GM12878 (cell line): Measurements from ENCODE around the gene P3H2. TPM values are rescaled to one million over a fixed set of nuclear protein-coding genes. Genes with fewer than 3 reads are reported as not detected.

Experiments
- ATAC-seq: fragments of 200-7000 bp; cut with Tn5 transposase; 3 replicates; pipeline ENCODE4 v1.9.1; 2020; ENCODE audit warnings: mild to moderate bottlenecking, moderate library complexity
- BruUV-seq: library from RNA; stranded (reverse); fragments of 400-500 nt; replicated peaks from 2 replicates; lab custom pipeline; 2021; lab: Mats Ljungman, UMichigan
- CTCF ChIA-PET: fragments of 300-600 bp; sonication (Branson Sonifier 250); formaldehyde crosslinking; extraction: SDS; loops from one replicate; lab custom pipeline; 2021; ENCODE audit warnings: inconsistent platforms; lab: Yijun Ruan, JAX
- POLR2A ChIA-PET: fragments of 350-600 bp; formaldehyde crosslinking; extraction: SDS; loops from one replicate; lab custom pipeline; 2021; ENCODE audit warnings: inconsistent platforms; lab: Charles Lee
- RAD21 ChIA-PET: fragments of 300-600 bp; sonication (Branson Sonifier 250); formaldehyde crosslinking; loops from one replicate; lab custom pipeline; 2023; ENCODE audit warnings: antibody characterized with exemption; ENCODE audit not compliant: unreplicated experiment; lab: Charles Lee
- SMC1A ChIA-PET: fragments of 300-600 bp; sonication (Branson Sonifier 250); formaldehyde crosslinking; loops from one replicate; lab custom pipeline; 2023; ENCODE audit not compliant: unreplicated experiment, uncharacterized antibody; lab: Charles Lee
- DNase-seq: peaks from one replicate; pipeline ENCODE4 v3.0.0-alpha.2; 2011; ENCODE audit warnings: low read depth, low spot score
- FAIRE-seq: peaks from 3 replicates; lab custom pipeline; 2011; peaks lifted over from hg19 to GRCh38; lab: Jason Lieb, UNC
- H2AFZ ChIP-seq: 2 replicates; pipeline ENCODE4 v1.6.0; 2011; ENCODE audit warnings: low read depth, low read length, control low read depth; ENCODE audit not compliant: control insufficient read depth
- H3K27ac ChIP-seq: 2 replicates; pipeline ENCODE4 v1.5.1; 2011; ENCODE audit warnings: control low read depth; ENCODE audit not compliant: control insufficient read depth, insufficient read depth
- H3K27me3 ChIP-seq, 2 experiments: replicated peaks in 1 of 2; 2 replicates each; pipeline versions ENCODE4 v1.6.0 to v1.6.1; 2011; ENCODE audit warnings: low read length in 1 of 2; ENCODE audit not compliant: control insufficient read depth in 2 of 2, insufficient read depth in 2 of 2
- H3K36me3 ChIP-seq, 2 experiments: 2 replicates each; pipeline ENCODE4 v1.5.1; 2011; ENCODE audit warnings: low read length in 1 of 2; ENCODE audit not compliant: control insufficient read depth in 2 of 2, insufficient read depth in 2 of 2
- H3K4me1 ChIP-seq: 2 replicates; pipeline ENCODE4 v1.6.1; 2011; ENCODE audit warnings: mild to moderate bottlenecking, low read length, moderate library complexity, mixed read lengths; ENCODE audit not compliant: control insufficient read depth, insufficient read depth
- H3K4me2 ChIP-seq: 2 replicates; pipeline ENCODE4 v1.6.0; 2011; ENCODE audit warnings: control low read depth; ENCODE audit not compliant: control insufficient read depth, insufficient read depth
- H3K4me3 ChIP-seq: fragments of 200-600 bp; sonication (generic); 2 replicates; pipeline ENCODE4 v1.5.1; 2016
- H3K79me2 ChIP-seq: 2 replicates; pipeline ENCODE4 v1.6.0; 2011; ENCODE audit warnings: low read length; ENCODE audit not compliant: control insufficient read depth, insufficient read depth
- H3K9ac ChIP-seq: 2 replicates; pipeline ENCODE4 v1.8.0; 2011; ENCODE audit warnings: low read length, control low read depth, mixed read lengths; ENCODE audit not compliant: control insufficient read depth, insufficient read depth
- H3K9me3 ChIP-seq: replicated peaks from 3 replicates; pipeline ENCODE4 v1.5.1; 2011; ENCODE audit warnings: mild to moderate bottlenecking, low read length; ENCODE audit not compliant: control insufficient read depth, insufficient read depth
- H4K20me1 ChIP-seq: 2 replicates; pipeline ENCODE4 v1.6.0; 2011; ENCODE audit not compliant: control insufficient read depth, insufficient read depth
- BACH1 ChIP-seq: fragments of 450-650 bp; IDR thresholded peaks from 2 replicates; pipeline ENCODE4 v1.6.1; 2017; ENCODE audit warnings: mild to moderate bottlenecking, borderline replicate concordance
- BCLAF1 ChIP-seq: fragments of 450-650 bp; IDR thresholded peaks from 2 replicates; pipeline ENCODE4 v1.6.1; 2017; ENCODE audit warnings: antibody characterized with exemption, mild to moderate bottlenecking, moderate library complexity
- CBX5 ChIP-seq: sonication (generic); IDR thresholded peaks from 2 replicates; pipeline ENCODE4 v1.6.1; 2016; ENCODE audit warnings: low read depth, moderate library complexity, mild to moderate bottlenecking, inconsistent platforms
- CHD1 ChIP-seq: IDR thresholded peaks from 2 replicates; pipeline ENCODE4 v1.6.1; 2012; ENCODE audit warnings: low read depth, low read length, improper control_type of control experiment
- HDGF ChIP-seq: fragments of 450-650 bp; IDR thresholded peaks from 2 replicates; pipeline ENCODE4 v1.6.1; 2016; ENCODE audit warnings: antibody characterized with exemption
- IRF3 ChIP-seq: fragments of 450-650 bp; IDR thresholded peaks from 2 replicates; pipeline ENCODE4 v1.6.1; 2014; ENCODE audit warnings: mild to moderate bottlenecking
- IRF4 ChIP-seq: IDR thresholded peaks from 2 replicates; pipeline ENCODE4 v1.6.1; 2011; ENCODE audit warnings: low read depth, low read length
- LARP7 ChIP-seq: fragments of 450-650 bp; IDR thresholded peaks from 2 replicates; pipeline ENCODE4 v1.6.1; 2017; ENCODE audit warnings: mild to moderate bottlenecking
- NBN ChIP-seq: fragments of 450-650 bp; IDR thresholded peaks from 2 replicates; pipeline ENCODE4 v1.6.1; 2016
- PAX8 ChIP-seq: fragments of 450-650 bp; IDR thresholded peaks from 2 replicates; pipeline ENCODE4 v1.6.1; 2017; ENCODE audit warnings: mild to moderate bottlenecking, moderate library complexity
- POLR2AphosphoS5 ChIP-seq: IDR thresholded peaks from 2 replicates; pipeline ENCODE4 v1.6.1; 2011; ENCODE audit warnings: mild to moderate bottlenecking, low read length, inconsistent platforms
- WRNIP1 ChIP-seq: IDR thresholded peaks from 2 replicates; pipeline ENCODE4 v1.6.1; 2011; ENCODE audit warnings: low read depth, low read length, improper control_type of control experiment, borderline replicate concordance
- WGBS: methylation state at CpG from one replicate; pipeline ENCODE4 v1.1.6; 2016; ENCODE audit warnings: low lambda C conversion rate; ENCODE audit not compliant: insufficient replicate concordance, insufficient coverage; ENCODE audit errors: missing lambda C conversion rate; 5-methylcytosine and 5-hydroxymethylcytosine counted together
- in situ Hi-C: fragments of 300-500 bp; cut with MboI; formaldehyde crosslinking; loops from 9 replicates; pipeline ENCODE4 v1.14.3; 2018; ENCODE audit warnings: mixed read lengths
- intact Hi-C: fragments of 100-400 bp; cut with micrococcal nuclease; formaldehyde crosslinking; loops from one replicate; pipeline ENCODE4 v1.14.2; 2022; ENCODE audit not compliant: unreplicated experiment
- polyA plus RNA-seq, 11 experiments: library from polyadenylated mRNA; depleted of rRNA in 4 of 11; unstranded in 6 of 11; stranded (reverse) in 5 of 11; fragments of >200 nt; fragmentation: Nextera tagmentation in 4 of 11; fragmentation: Illumina TruSeq in 1 of 11; extraction: Ambion mirVana in 4 of 11; extraction: Trizol in 1 of 11; gene quantifications; 1 replicate in 1 of 11; 2 replicates in 10 of 11; pipeline versions ENCODE4 v1.2.1 to v1.2.3, GENCODE V29; 2011 to 2016; ENCODE audit warnings: inconsistent platforms in 2 of 11, missing spikeins in 2 of 11, low read depth in 1 of 11
- total RNA-seq, 4 experiments: library from RNA; depleted of rRNA in 3 of 4; stranded (reverse); fragments of >200 nt in 3 of 4; fragmentation: Illumina TruSeq in 1 of 4; extraction: Trizol in 1 of 4; gene quantifications; 2 replicates each; pipeline versions ENCODE4 v1.2.1 to v1.2.3, GENCODE V29; 2013 to 2021

P3H2 gene
- total and polyA plus RNA-seq, 10 of the 15 experiments (the other 5 are each of a cell fraction or from before 2014, with no cell fraction given), result 27.0 to 97.6 (median 83.2) TPM

GRCh38 chr3:190003068-190003467, 117.6 kb downstream of the P3H2 start:
- H3K9me3 ChIP-seq, result no peaks in the 10 kb centered on the region
- H3K4me1 ChIP-seq, result no peaks in the 10 kb centered on the region
- H3K27ac ChIP-seq, result no peak overlapping the region
- in situ Hi-C loops, result no loop called here
- CTCF ChIA-PET, result interaction anchor here (0.8 kb wide), 1 partner anchor 36 kb away, joined by 3 read pairs; no protein-coding TSS in a partner anchor
- 37% methylated on average over 3 of the region's 3 CpGs for WGBS
- H3K4me3 ChIP-seq, result no peak overlapping the region
- TF ChIP-seq CBX5, result no peak
- TF ChIP-seq BCLAF1, result no peak
- TF ChIP-seq WRNIP1, result no peak
- TF ChIP-seq HDGF, result no peak
- TF ChIP-seq CHD1, result no peak
- TF ChIP-seq PAX8, result no peak
- no peak for TF ChIP-seq BACH1
- TF ChIP-seq LARP7, result no peak
- TF ChIP-seq NBN, result no peak
- TF ChIP-seq IRF3, result no peak
- TF ChIP-seq POLR2AphosphoS5, result no peak
- no peak for TF ChIP-seq IRF4
- no peaks in the 10 kb centered on the region for H3K36me3 ChIP-seq
- no peaks in the 10 kb centered on the region for H4K20me1 ChIP-seq
- intact Hi-C loops, result no loop called here
- no peaks in the 10 kb centered on the region for H3K79me2 ChIP-seq
- H3K27me3 ChIP-seq, result no peaks in the 10 kb centered on the region
- RAD21 ChIA-PET, result no interaction called here
- POLR2A ChIA-PET, result interaction anchor here (0.7 to 1.1 kb wide), 2 partner anchors 21 to 250 kb away, joined by 5 to 8 read pairs; no protein-coding TSS in a partner anchor
- H3K4me2 ChIP-seq, result no peak overlapping the region
- no peak for DNase-seq
- SMC1A ChIA-PET, result interaction anchor here (0.7 kb wide), 1 partner anchor 33 kb away, joined by 3 read pairs; no protein-coding TSS in a partner anchor
- no peak for FAIRE-seq
- no peak overlapping the region for H2AFZ ChIP-seq
- no peak overlapping the region for H3K9ac ChIP-seq
- ATAC-seq, result no peak
- BruUV-seq, result no TSS peak
